HG03354 (cell line): ENCODE results near the gene FAM124B.
A peak's percentile ranks its signal among the peaks of the same experiment; 100 is the strongest.
"Not testable (repeated sequence)": the region's sequence is repeated elsewhere in the genome, so short reads cannot be mapped to it uniquely, and the experiment has no call there.

Experiments used
- ATAC-seq: cut with Tn5 transposase; IDR thresholded peaks from one replicate; pipeline ENCODE4 v1.9.1; 2021; ENCODE audit warnings: mild to moderate bottlenecking; ENCODE audit not compliant: unreplicated experiment, poor library complexity, severe bottlenecking

The FAM124B gene

DNA sequence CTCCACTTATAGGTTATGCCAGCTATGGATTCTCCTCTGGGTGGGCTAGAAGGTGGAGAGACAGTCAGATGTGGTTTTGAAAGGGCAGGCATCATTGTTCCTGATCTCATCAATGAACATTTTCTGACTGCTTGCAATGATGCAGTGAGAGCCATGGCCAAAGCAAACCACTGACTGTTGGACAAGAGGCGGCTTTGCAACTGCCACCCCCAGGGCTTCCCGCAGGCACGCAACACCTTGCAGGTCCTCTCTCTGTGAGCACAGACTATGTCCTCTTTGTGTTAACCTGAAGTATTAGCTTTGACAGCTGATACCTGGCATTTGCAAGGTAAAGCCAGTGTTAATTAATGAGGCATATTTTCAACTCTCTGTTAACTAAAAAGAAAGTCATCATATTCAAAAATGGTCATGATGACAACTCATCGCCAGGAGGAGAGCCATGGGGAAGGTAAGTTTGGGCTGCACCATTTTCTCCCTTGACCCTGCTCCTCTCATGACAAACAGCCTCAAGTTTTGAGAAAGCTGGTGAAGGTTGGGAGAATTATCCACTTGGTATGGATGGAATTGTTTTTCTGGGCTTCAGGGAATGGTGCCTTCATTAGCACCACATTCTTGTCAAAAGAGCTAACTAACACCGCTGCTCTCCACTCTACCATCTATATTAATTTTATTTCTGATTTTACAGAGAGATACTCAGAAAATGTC is 14.9 kb upstream of the FAM124B start:
- ATAC-seq, result no peak

DNA sequence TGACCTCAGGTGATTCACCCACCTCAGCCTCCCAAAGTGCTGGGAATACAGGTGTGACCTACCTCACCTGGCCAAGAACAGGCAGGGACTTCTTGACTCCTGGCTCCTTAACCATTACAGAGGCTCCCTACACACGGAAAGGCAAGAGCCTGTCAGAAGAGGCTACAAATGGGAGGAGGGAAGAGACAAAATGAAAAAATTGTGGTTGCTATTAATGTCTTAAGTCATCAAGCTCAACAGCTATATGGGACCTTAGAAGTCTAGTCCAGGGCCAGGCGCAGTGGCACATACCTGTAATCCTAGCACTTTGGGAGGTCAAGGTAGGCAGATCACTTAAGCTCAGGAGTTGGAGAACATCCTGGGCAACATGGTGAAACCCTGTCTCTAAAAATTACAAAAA is 11.5 kb upstream of the FAM124B start:
- no peak for ATAC-seq

DNA sequence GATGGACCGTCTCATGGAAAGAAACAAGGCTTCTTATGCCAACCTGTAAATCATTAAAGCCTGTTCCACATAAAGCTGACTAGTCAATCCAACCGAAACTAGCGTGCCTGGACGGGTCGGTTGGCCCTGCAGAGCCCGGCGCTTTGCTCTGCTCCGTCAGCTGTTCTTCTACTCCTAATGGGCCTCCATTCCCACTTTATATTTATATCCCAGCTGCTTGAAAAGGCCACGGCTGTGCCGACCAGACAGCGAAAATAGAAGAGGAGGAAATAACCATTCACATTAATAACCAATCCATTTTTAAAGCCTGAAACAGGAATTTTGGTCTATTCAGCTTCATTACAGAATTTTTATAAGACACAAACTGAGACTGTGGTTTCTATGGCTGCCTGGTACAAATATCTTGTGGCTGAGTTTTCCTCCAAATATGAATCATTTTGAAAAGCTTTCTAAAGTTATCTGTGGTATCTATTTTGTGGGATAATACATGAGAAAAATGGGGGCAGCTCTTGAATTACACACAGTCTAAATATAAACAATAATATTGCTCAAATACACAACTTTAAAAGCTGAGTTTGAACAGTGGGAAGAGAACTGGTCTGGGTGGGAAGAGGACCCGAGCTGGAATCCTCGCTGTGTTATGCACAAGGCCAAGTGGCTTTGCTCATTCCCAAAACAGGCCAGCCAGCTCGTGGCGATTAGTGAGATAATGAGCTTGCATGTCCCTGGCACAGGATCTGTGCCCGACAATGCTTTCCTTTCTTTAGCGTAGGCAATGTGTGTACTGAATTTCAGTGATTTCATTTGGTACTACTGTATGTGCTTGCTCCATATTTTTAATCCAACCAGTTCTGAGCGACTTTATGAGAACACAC is 10.5 kb upstream of the FAM124B start:
- no peak for ATAC-seq

DNA sequence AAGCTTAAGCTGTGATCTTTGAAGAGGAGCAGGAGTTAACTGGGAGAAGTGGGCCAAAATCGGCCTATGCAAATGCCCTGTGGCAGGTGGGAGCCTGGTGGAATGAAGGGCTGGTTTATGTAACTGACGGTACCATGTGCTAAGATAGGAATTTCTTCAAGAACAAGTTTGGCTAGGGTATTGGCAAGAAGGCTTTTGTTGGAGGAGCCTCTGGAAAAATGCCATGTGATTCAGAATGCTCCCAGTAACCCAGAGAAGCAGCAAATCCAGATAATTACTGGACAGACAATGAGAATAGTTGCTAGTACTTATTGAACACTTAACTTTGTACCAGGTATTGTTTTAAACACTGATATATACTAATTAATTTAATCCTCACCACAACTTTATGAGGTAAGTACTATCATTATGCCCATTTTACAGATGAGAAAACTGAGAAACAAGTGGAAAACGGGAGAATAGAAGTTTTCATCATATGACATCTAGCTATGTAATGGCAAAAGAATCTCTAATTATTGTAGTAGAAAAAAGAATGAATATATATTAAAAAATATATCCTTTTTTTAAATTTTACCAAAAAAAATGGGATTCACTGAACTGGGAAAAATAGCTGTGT is 9.1 kb upstream of the FAM124B start:
- ATAC-seq, result no peak

DNA sequence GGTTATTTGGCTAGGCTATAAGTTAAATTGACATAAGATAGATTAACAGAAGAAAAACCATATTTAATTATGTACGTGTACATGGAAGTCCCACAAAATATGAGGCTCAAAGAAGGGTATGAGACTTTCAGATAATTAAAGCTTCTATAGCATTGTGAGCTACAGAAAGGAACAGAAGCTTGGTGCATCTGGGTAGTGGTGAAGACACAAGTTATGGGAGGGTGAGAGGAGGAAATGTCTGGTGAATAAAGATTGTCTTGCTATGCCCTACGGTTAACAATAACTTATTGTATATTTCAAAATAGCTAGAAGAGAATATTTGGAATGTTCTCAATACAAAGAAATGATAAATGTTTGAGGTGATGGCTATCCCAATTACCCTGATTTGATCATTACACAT is 6.8 kb upstream of the FAM124B start:
- ATAC-seq, result no peak

DNA sequence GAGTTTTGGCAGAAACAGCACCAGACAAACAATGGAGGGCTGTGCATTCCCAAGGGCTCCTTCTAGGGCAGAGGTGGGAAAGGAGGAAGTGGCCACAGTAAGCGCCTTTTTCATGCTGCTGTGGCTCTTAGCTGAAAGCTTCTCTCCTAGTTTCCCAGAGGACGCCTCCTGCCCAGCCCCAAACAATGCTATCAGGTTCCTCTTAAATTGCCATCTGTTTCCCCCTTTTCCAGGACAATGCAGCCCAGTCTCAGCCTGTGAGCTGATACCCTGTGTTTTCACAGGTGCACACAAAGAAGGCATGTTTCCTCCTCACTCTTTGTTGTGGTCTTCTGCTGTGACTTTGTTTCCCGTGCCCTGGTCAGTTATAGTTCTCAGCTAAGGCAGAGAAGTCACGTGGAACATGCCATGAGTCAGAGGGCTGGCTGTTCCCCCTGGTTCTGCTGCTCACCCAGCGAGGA is 5.4 kb upstream of the FAM124B start:
- ATAC-seq, result no peak

DNA sequence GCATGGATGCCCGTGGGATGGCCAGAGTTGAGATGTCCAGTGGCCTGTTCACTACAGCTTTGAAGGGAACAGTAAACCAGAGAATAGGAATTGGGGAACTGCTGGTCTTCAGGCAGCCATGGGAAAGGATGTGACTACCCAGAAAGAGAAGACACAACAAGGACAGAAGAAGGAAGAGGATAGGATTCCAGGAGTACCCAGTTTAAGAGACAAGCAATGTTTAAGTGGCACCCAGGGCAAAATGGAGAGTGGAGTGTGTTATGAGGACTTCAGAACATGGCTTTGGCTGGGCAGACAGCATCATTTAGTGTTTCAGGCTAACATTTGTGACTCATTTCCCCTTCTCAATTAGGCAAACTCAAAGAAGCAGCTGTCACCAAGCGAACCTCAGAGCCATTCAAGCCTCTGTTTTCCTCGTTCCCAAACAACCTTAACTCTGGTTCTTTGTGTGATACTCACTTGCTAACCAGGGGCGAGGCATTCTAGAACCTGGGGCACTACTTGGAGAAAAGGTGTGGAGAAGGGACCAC is 4.0 kb upstream of the FAM124B start:
- ATAC-seq, result peak; percentile 8

DNA sequence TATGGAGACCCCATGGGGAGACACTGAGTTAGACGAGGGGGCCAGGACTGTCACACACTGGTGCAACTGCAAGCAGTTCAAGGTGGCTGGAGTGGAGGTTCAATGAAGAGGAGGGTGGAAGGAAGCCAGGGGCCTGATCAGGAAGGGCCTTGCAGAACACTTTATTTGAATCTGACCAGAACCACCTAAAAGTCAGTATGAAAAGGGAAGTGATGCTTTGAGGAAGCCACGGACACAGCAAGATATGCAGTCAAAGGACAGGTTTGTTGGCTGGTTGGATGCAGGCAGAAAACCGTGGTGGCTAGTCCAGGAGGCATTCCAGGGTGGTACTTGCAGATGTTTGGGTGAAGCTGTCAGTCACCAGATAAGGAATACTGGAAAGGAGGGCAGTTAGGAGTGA is 3.5 kb upstream of the FAM124B start:
- peak; percentile 56 for ATAC-seq

DNA sequence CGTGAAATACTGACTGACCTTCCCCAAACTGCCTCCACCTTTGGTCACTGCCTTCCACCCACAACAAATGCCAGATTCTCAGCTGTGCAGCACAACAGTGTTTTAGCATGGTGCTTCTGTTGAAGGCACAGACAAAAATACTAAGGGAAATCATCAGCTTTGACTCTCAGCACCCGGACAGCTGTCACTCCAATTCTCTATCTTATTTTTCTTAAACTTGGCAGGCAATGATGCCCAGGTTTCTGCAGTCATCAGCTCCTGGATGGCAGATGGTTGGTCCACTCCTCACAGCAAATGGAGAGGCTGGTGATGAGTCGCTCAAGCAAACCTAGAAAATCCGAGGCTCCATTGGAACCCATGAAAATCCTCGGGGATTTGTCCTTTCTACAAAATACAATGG is 2.9 kb upstream of the FAM124B start:
- ATAC-seq, result no peak

DNA sequence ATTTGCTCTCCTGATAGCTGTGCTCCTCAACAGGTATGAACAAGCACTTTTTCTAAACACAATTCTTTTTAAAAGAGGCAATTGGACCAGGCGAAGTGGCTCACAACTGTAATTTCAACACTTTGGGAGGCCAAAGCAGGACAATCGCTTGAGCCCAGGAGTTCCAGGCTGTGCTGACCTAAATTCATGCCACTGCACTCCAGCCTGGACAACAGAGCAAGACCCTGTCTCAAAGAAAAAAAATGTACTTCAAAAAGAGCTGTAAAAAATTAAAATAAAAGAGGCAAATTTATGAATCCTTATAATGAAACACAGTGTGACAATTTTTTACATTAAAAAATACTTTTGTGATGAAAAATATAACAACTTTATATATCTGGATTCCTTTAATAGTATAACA is 1.8 kb upstream of the FAM124B start:
- no peak for ATAC-seq

DNA sequence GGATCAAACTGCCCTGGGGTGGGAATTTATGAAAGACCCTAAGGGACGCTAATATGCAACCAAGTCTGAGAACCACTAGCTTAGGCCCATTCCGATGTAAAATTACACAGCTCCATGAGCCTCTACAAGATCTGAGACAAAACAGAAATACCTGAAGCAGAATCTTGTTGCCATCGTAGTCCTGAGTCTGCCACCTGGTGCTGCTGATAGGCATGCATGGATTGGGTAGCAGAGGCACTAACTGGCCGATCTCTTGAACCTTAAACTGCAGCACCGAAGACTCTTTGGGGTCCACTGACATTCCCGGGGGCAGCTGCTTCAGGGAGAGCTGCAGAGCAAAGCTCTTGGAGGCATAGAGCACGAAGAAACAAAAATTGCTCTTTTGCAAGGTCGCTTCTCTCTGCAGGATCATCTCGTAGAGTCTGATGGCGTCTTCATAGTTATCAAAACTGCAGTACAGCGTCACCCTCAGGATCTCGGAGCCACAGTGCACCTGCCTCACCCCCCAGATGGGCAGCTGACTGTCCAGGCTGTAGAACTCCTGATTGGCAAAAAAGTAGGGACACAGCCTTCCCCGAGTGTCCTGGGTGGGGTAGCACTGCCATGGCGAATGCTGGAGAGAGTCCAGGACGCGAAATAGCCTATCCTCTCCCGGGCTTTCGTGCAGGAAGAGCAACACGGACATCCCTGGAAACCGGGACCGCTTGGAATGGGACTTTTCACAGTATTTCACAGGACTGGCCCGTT is 848 bp downstream of the FAM124B start:
- no peak for ATAC-seq

DNA sequence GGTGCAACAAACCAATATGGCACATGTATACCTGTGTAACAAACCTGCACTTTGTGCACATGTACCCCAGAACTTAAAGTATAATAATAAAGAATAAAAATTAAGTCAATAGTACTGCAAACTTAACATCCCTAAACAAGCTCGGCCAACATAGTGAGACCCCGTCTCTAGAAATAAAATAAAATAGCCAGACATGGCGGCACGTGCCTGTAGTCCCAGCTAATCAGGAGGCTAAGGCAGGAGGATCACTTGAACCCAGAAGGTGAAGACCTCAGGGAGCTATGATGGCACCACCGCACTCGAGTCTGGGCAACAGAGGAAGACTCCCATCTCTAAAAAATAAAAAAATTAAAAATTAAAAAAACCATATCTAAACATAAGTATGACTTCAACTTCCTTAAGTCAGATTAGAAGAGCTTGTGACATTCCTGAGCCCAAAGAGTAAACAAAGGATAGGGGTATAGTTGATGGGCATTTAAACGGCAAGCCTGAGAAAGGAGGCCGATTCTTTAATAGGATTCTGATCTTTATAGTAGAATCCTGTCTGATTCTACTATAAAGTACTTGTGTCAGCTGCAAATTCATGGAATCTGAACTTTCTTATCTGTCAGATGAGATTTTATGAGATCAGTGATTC is 1.6 kb downstream of the FAM124B start:
- ATAC-seq, result no peak

DNA sequence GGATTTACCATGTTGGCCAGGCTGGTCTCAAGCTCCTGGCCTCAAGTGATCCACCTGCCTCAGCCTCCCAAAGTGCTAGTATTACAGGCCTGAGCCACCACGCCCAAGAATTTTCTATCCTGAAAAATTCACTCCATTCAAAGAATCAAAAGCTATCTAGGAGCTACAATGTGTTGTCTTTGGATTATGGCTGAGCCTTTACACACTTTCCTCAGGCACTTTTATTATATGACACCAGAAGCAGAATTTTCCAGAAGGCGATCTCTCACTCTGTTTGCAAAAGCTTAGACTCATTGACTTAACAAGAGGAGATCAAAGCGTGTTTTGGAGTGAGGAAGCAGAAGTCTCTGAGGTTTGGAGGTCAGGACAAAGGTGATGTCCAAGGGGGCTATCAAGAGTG is 3.6 kb downstream of the FAM124B start:
- no peak for ATAC-seq

DNA sequence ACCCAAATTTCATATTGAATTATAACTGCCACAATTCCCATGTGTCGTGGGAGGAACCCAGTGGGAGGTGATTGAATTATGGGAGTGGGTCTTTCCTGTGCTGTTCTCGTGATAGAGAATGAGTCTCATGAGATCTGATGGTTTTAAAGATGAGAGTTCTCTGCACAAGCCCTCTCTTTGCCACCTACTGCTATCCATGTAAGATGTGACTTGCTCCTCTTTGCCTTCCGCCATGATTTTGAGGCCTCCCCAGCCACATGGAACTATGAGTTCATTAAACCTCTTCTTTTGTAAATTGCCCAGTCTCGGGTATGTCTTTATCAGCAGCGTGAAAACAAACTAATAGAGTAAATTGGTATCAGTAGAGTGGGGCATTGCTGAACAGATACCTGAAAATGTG is 4.8 kb downstream of the FAM124B start:
- not testable (repeated sequence) for ATAC-seq

DNA sequence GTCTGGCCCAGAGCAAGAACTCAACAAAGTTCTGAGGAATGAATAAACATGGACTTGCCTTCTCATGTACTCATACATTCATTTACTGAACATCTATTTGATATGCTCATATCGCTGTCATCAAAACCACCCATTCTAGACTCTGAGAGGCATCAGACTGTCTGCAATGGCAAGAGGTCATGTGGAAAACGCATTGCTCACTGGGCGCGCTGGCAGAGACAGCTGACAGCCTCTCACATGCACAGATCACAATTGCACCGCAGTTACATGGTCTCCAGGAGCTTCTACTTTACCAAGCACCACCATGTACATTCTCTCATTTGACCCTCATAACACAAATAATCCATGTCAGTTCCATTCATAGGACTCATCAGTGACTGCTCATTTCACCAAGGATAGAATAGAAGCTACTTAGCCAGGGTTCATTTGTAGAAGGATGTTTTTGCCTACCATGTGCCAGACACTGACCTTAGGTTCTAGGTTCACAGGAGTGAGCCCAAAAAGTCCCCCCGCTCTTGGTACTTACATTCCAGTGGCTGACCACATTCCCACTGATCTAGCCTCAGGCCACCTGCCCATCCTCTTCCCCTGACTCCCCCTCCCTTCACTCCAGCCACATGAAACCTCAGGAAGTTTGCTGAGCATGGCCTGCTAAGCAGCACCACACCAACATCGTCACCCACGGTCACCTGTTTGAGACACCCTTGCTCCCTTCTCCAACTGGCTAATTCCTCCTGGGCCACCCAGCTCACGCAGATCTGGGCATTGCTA is 6.1 kb downstream of the FAM124B start:
- no peak for ATAC-seq

DNA sequence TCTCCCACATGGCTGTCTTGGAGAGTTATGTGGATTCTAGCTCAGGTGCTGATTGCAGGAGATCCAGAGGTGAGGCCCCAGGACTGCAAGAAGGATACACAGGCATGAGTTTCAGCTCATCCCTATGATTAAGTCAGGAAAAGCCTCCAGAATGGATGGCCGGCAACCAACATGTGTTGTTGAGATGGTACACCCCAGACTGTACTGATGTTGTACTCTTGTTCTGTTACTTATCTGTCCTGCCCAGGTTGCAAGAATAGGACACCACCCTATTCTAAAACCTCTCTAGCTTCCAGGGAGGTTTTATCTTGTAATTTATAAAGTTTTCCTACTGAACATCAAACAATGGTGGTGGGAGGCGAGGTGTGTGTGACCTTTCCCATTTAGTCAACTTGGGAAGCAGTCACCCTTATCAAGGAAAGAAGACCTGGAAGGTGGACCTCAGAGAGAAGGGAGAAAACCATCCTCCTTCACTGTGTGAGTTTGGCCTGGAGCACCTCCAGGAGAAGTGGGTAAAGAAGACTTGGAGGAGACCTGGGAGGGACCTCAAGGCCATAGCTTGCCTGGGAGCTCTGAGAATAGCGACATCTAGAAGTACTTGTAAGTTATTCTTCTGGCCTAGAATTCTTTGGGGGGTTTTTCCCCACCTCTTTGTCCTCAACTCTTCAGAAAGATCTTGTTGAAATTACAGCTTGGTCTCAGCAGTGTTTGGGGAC is 8.6 kb downstream of the FAM124B start:
- no peak for ATAC-seq

DNA sequence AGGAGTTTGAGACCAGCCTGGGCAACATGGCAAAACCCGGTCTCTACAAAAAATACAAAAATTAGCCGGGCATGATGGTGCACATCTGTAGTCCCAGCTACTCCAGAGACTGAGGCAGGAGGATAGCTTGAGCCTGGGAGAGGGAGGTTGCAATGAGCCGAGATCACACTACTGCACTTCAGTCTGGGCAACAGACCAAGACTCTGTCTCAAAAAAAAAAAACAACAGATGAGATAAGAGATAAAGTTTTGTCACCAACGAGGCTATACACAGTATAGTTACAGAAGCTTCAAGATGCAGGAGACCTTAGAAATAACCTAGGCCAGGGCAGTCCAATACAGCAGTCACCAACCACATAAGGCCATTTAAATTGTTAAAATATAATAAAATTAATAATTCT is 9.4 kb downstream of the FAM124B start:
- ATAC-seq, result no peak

DNA sequence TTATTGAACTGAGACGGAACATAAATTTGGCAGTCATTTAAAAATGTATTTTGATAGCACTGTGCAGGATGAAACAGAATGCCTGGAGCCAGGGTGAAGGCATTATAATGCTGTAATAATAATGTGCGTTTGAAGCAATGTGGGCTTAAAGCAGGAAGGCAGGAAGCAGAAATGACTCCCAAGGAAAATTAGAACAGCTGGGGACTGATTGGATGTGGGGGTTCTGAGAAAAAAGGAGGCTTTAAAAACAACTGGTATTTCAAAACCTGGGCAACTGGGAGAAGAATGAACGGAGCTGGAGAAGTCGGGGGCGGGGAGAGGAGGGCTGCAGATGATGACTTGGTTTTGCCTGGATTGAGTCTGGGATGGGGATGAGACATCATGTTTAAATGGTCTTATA is 12.6 kb downstream of the FAM124B start:
- ATAC-seq, result no peak
